ENCODE data around the gene MAGT1.
"Not testable (repeated sequence)": the region's sequence is repeated elsewhere in the genome, so short reads cannot be mapped to it uniquely, and the experiment has no call there.

- not testable (repeated sequence) for TF ChIP-seq CTCF, POLR2A (IDR thresholded peaks at IDR 0.05)
These were observed 73.2 kb downstream of the MAGT1 start for GRCh38 chrX:77821989-77822388.
